ENCODE results near the gene RARRES2. TPM values are rescaled to one million over a fixed set of nuclear protein-coding genes. Genes with fewer than 3 reads are reported as not detected.
A peak's percentile ranks its signal among the peaks of the same experiment; 100 is the strongest.

RARRES2 gene
- total RNA-seq, 1 donor from 2014 or later, result 0.86 TPM

DNA sequence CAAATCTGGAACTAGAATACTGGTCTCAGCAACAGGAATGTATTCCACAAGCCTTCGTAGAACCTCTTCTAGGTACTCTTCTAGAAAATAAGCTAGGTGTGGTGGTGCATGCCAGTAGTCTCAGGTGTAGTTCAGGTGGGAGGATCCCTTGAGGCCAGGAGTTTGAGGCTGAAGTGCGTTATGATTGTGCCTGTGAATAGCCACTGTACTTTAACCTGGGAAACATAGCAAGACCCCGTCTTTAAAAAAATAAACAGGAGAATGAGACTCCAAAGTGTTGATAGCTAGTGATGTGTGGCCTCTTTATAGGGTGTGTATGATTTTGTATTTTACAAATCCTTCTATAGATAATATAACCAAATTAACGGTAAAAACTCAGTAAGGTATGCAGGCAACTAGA, 36.2 kb upstream of the RARRES2 start:
- Mint-ChIP-seq H3K4me1 (ENCODE audit: low read depth, unreplicated experiment) (peaks cover 38% of the 10 kb centered on the region), H3K36me3 (ENCODE audit: unreplicated experiment) (no peaks in the 10 kb centered on the region), H3K27me3 (ENCODE audit: unreplicated experiment) (peaks cover 21% of the 10 kb centered on the region), H3K27ac (ENCODE audit: unreplicated experiment) (peak overlapping the region; percentile 93), H3K4me3 (ENCODE audit: unreplicated experiment) (peak overlapping the region; percentile 74), H3K9me3 (ENCODE audit: unreplicated experiment) (peaks cover 15% of the 10 kb centered on the region)
- DNase-seq, result no peak
- TF ChIP-seq, protein P1, sequence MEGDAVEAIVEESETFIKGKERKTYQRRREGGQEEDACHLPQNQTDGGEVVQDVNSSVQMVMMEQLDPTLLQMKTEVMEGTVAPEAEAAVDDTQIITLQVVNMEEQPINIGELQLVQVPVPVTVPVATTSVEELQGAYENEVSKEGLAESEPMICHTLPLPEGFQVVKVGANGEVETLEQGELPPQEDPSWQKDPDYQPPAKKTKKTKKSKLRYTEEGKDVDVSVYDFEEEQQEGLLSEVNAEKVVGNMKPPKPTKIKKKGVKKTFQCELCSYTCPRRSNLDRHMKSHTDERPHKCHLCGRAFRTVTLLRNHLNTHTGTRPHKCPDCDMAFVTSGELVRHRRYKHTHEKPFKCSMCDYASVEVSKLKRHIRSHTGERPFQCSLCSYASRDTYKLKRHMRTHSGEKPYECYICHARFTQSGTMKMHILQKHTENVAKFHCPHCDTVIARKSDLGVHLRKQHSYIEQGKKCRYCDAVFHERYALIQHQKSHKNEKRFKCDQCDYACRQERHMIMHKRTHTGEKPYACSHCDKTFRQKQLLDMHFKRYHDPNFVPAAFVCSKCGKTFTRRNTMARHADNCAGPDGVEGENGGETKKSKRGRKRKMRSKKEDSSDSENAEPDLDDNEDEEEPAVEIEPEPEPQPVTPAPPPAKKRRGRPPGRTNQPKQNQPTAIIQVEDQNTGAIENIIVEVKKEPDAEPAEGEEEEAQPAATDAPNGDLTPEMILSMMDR (IDR thresholded peaks at IDR 0.05; ENCODE audit: partially characterized antibody, unreplicated experiment), result no peak

DNA sequence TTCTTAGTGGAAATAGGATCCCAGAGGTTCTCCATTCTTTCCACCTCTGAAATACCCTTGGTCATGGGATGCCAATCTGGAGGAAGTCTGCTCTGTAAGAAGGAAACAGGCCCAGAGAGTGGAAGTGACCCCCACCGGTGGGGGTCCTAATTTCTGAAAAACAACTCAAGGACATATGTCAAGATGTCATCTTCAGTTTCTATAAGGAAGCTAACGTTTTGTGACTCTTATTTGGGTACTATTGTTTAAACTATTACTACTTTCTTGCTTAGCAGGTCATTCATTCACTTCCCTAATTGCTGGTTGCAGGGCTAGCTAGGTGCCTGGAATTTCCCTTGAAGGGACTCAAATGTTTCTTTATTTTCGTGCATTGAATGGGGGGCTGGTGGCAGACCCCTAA, 35.8 kb upstream of the RARRES2 start:
- Mint-ChIP-seq H3K4me3 (ENCODE audit: unreplicated experiment) (peak overlapping the region; percentile 52), H3K27ac (ENCODE audit: unreplicated experiment) (peak overlapping the region; percentile 39), H3K9me3 (ENCODE audit: unreplicated experiment) (peaks cover 15% of the 10 kb centered on the region), H3K27me3 (ENCODE audit: unreplicated experiment) (peaks cover 21% of the 10 kb centered on the region), H3K4me1 (ENCODE audit: low read depth, unreplicated experiment) (peaks cover 36% of the 10 kb centered on the region), H3K36me3 (ENCODE audit: unreplicated experiment) (no peaks in the 10 kb centered on the region)
- DNase-seq, result no peak
- TF ChIP-seq, protein P1 (IDR thresholded peaks at IDR 0.05; ENCODE audit: partially characterized antibody, unreplicated experiment), result no peak

GRCh38 chr7:150376560-150376959, 35.1 kb upstream of the RARRES2 start:
- TF ChIP-seq, protein P1 (IDR thresholded peaks at IDR 0.05; ENCODE audit: partially characterized antibody, unreplicated experiment), result no peak
- peaks cover 15% of the 10 kb centered on the region for H3K9me3 Mint-ChIP-seq (ENCODE audit: unreplicated experiment)
- H3K27me3 Mint-ChIP-seq (ENCODE audit: unreplicated experiment), result peaks cover 21% of the 10 kb centered on the region
- peak overlapping the region; percentile 4 for H3K27ac Mint-ChIP-seq (ENCODE audit: unreplicated experiment)
- peaks cover 36% of the 10 kb centered on the region for H3K4me1 Mint-ChIP-seq (ENCODE audit: low read depth, unreplicated experiment)
- DNase-seq, result no peak
- H3K4me3 Mint-ChIP-seq (ENCODE audit: unreplicated experiment), result no peak overlapping the region
- H3K36me3 Mint-ChIP-seq (ENCODE audit: unreplicated experiment), result no peaks in the 10 kb centered on the region

- H3K36me3 Mint-ChIP-seq (ENCODE audit: unreplicated experiment), result no peaks in the 10 kb centered on the region
- H3K4me3 Mint-ChIP-seq (ENCODE audit: unreplicated experiment), result no peak overlapping the region
- H3K27ac Mint-ChIP-seq (ENCODE audit: unreplicated experiment), result peak overlapping the region; percentile 28
- peaks cover 31% of the 10 kb centered on the region for H3K4me1 Mint-ChIP-seq (ENCODE audit: low read depth, unreplicated experiment)
- peaks cover 21% of the 10 kb centered on the region for H3K27me3 Mint-ChIP-seq (ENCODE audit: unreplicated experiment)
- H3K9me3 Mint-ChIP-seq (ENCODE audit: unreplicated experiment), result peaks cover 15% of the 10 kb centered on the region
- DNase-seq, result no peak
- TF ChIP-seq, protein P1 (IDR thresholded peaks at IDR 0.05; ENCODE audit: partially characterized antibody, unreplicated experiment), result no peak
These were observed 34.5 kb upstream of the RARRES2 start for GRCh38 chr7:150375662-150376521.

GRCh38 chr7:150374472-150374871, 33.0 kb upstream of the RARRES2 start:
- Mint-ChIP-seq H3K27ac (ENCODE audit: unreplicated experiment) (peak overlapping the region; percentile 2), H3K4me3 (ENCODE audit: unreplicated experiment) (no peak overlapping the region), H3K27me3 (ENCODE audit: unreplicated experiment) (peaks cover 12% of the 10 kb centered on the region), H3K36me3 (ENCODE audit: unreplicated experiment) (no peaks in the 10 kb centered on the region), H3K9me3 (ENCODE audit: unreplicated experiment) (peaks cover 8% of the 10 kb centered on the region), H3K4me1 (ENCODE audit: low read depth, unreplicated experiment) (peaks cover 27% of the 10 kb centered on the region)
- DNase-seq, result no peak
- TF ChIP-seq, protein P1 (IDR thresholded peaks at IDR 0.05; ENCODE audit: partially characterized antibody, unreplicated experiment), result no peak

All from glutamatergic neuron (in vitro differentiated cells).